ENCODE data around the gene UBE2J2.

DNA sequence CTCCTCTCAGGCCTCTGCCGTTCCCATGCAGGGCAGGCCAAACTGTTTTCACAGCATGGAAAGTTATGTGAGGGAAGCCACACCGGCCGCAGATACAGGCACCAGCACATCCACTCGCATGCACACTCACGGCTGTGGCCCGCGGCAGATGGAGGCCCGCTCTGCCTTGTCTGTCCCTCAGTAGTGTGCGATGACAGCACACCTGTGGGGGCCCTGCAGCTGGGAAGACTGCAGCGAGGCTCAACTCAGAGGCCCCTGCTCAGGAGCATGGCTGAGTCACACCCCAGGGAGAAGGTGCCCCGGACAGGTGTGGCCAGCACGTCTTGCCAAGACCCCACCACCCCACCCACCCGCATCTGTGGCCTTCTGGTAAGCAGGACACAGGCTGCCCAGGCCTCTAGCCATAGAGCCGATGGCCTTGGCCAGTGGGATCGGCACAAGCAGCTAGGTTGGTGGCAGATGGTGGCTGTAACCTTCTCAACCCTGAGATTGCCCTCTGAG lies 1.3 kb upstream of the UBE2J2 start:
- TF ChIP-seq, protein P1, sequence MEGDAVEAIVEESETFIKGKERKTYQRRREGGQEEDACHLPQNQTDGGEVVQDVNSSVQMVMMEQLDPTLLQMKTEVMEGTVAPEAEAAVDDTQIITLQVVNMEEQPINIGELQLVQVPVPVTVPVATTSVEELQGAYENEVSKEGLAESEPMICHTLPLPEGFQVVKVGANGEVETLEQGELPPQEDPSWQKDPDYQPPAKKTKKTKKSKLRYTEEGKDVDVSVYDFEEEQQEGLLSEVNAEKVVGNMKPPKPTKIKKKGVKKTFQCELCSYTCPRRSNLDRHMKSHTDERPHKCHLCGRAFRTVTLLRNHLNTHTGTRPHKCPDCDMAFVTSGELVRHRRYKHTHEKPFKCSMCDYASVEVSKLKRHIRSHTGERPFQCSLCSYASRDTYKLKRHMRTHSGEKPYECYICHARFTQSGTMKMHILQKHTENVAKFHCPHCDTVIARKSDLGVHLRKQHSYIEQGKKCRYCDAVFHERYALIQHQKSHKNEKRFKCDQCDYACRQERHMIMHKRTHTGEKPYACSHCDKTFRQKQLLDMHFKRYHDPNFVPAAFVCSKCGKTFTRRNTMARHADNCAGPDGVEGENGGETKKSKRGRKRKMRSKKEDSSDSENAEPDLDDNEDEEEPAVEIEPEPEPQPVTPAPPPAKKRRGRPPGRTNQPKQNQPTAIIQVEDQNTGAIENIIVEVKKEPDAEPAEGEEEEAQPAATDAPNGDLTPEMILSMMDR (IDR thresholded peaks at IDR 0.05; ENCODE audit: extremely low read depth in 1 of 2, insufficient read depth in 1 of 2, low read depth in 1 of 2, low read length in 2 of 2) = no peak
- TF ChIP-seq POLR2A (IDR thresholded peaks at IDR 0.05; ENCODE audit: low read depth, low read length) (no peak), JUN (IDR thresholded peaks at IDR 0.05; ENCODE audit: borderline replicate concordance, insufficient read depth, insufficient read length, low read depth) (no peak), POLR2AphosphoS5 (IDR thresholded peaks at IDR 0.05; ENCODE audit: insufficient read depth, low read depth, low read length) (no peak), MYC (IDR thresholded peaks at IDR 0.05; ENCODE audit: low read depth, low read length) (no peak), EZH2 (IDR thresholded peaks at IDR 0.05; ENCODE audit: borderline replicate concordance, low read depth, low read length, severe bottlenecking) (no peak)
- TF ChIP-seq, protein P2, sequence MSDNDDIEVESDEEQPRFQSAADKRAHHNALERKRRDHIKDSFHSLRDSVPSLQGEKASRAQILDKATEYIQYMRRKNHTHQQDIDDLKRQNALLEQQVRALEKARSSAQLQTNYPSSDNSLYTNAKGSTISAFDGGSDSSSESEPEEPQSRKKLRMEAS (IDR thresholded peaks at IDR 0.05; ENCODE audit: insufficient read depth, insufficient read length) = no peak
